Measurements from ENCODE around the gene REV1.

DNA sequence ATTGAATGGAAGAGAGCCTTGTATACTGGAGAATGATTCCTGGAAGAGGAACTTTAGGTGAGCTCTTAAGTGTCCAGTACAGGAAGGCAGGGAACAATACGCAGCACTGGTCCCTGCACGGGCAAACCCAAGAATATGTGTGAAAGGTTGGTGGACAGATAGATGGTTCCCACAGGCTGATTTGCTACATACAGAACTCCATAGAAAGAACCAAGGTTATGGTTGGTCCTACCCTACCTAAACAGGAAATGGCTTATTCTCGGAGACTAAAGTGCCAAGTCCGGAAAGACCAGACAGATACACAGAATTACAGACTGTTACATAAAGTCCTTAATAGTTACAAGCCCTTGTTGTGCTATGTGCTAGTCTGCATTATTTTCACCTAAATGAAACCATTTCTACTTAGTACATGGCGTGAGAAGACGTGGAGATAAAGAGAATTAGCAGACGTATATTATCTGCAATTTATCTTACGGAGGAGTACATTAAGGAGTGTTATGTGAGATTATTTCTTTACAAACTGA lies 1.2 kb downstream of the REV1 start:
- TF ChIP-seq, protein P1, sequence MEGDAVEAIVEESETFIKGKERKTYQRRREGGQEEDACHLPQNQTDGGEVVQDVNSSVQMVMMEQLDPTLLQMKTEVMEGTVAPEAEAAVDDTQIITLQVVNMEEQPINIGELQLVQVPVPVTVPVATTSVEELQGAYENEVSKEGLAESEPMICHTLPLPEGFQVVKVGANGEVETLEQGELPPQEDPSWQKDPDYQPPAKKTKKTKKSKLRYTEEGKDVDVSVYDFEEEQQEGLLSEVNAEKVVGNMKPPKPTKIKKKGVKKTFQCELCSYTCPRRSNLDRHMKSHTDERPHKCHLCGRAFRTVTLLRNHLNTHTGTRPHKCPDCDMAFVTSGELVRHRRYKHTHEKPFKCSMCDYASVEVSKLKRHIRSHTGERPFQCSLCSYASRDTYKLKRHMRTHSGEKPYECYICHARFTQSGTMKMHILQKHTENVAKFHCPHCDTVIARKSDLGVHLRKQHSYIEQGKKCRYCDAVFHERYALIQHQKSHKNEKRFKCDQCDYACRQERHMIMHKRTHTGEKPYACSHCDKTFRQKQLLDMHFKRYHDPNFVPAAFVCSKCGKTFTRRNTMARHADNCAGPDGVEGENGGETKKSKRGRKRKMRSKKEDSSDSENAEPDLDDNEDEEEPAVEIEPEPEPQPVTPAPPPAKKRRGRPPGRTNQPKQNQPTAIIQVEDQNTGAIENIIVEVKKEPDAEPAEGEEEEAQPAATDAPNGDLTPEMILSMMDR (IDR thresholded peaks at IDR 0.05): no peak
- TF ChIP-seq POLR2A (IDR thresholded peaks at IDR 0.05): no peak
